Measurements from ENCODE around the gene TMEM245.
A peak's percentile ranks its signal among the peaks of the same experiment; 100 is the strongest.

The TMEM245 gene

GRCh38 chr9:109121232-109121796, 1.6 kb upstream of the TMEM245 start:
- no peak for TF ChIP-seq CTCF (IDR thresholded peaks at IDR 0.05; ENCODE audit: borderline replicate concordance, insufficient read depth, low read depth, low read length)

GRCh38 chr9:109120204-109120789, 550 bp upstream of the TMEM245 start:
- TF ChIP-seq CTCF (IDR thresholded peaks at IDR 0.05; ENCODE audit: borderline replicate concordance, insufficient read depth, low read depth, low read length) = no peak
- no peak overlapping the region for H3K4me3 ChIP-seq (ENCODE audit: low read depth, low read length)

More at GRCh38 chr9:109121232-109121796, 1.6 kb upstream of the TMEM245 start:
- no peak overlapping the region for H3K4me3 ChIP-seq (ENCODE audit: low read depth, low read length)

- H3K4me3 ChIP-seq (ENCODE audit: low read depth, low read length) = peak overlapping the region; percentile 95
- TF ChIP-seq CTCF (IDR thresholded peaks at IDR 0.05; ENCODE audit: borderline replicate concordance, insufficient read depth, low read depth, low read length) = no peak
Measured at GRCh38 chr9:109118808-109119438, 824 bp downstream of the TMEM245 start.

GRCh38 chr9:109117856-109118807, 1.6 kb downstream of the TMEM245 start:
- peak overlapping the region; percentile 95 for H3K4me3 ChIP-seq (ENCODE audit: low read depth, low read length)
- no peak for TF ChIP-seq CTCF (IDR thresholded peaks at IDR 0.05; ENCODE audit: borderline replicate concordance, insufficient read depth, low read depth, low read length)

- TF ChIP-seq CTCF (IDR thresholded peaks at IDR 0.05; ENCODE audit: borderline replicate concordance, insufficient read depth, low read depth, low read length) = no peak
- no peak overlapping the region for H3K4me3 ChIP-seq (ENCODE audit: low read depth, low read length)
Measured at GRCh38 chr9:109115931-109116526, 3.7 kb downstream of the TMEM245 start.

- no peak overlapping the region for H3K4me3 ChIP-seq (ENCODE audit: low read depth, low read length)
- no peak for TF ChIP-seq CTCF (IDR thresholded peaks at IDR 0.05; ENCODE audit: borderline replicate concordance, insufficient read depth, low read depth, low read length)
Measured at GRCh38 chr9:109114670-109115069, 5.1 kb downstream of the TMEM245 start.
